ENCODE measurements around the gene NCK2. TPM values are rescaled to one million over a fixed set of nuclear protein-coding genes. Genes with fewer than 3 reads are reported as not detected.

NCK2 gene
- total RNA-seq, 1 experiment from 2014 or later: 49.2 TPM

DNA sequence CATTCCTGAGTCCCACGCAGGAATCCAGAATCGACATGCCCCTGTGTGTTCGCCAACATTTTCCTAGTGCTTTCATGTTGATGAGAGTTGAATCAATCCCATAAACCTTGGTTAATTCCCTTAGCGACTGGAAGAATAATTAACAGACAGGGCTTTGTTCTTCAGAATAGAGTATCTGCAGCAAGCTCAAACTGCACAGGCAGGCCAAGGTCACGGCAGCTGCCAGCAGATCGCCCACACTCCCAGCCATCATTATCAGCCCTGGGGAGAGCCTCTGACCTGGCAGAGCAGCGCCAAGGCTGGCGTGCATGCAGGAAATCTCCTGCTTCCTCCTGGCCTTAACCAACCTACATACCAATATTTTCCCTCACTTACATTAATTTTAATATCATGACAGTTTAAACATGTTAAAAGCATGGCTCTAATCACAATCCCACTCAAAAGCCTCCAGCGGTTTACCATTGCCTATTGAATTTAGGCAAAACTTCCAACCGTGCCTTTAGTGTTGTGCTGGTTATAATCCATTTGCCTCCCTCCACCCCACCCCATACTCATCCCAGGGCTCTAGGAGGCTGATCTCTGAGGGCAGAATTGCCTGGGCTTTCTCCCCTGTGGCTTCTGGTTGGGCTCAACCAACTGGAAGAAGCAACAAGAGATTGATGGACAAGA is 46.8 kb upstream of the NCK2 start:
- H3K36me3 Mint-ChIP-seq (ENCODE audit: insufficient read depth in 1 of 3, low read depth in 3 of 3): no peaks in the 10 kb centered on the region
- Histone ChIP-seq H4K91ac (ENCODE audit: insufficient read length, low read depth, low read length) (no peak overlapping the region), H2BK15ac (ENCODE audit: low read depth, low read length) (no peak overlapping the region), H2AK5ac (ENCODE audit: insufficient read length, low read length) (no peak overlapping the region), H2BK120ac (ENCODE audit: low read depth, low read length, poor library complexity, severe bottlenecking) (no peak overlapping the region), H4K5ac (ENCODE audit: insufficient read length, low read depth, low read length) (no peak overlapping the region), H2BK12ac (ENCODE audit: insufficient read length, low read depth, low read length) (no peak overlapping the region), H3K9ac (ENCODE audit: extremely low read depth, insufficient read length, low read length) (peak overlapping the region; percentile 15), H3K4me2 (ENCODE audit: insufficient read depth, insufficient read length, low read length) (no peak overlapping the region), H3K56ac (ENCODE audit: insufficient read length, low read depth, low read length) (no peak overlapping the region), H3K27ac (ENCODE audit: insufficient read length, low read depth, low read length) (no peak overlapping the region), H2BK20ac (ENCODE audit: low read depth, low read length, poor library complexity, severe bottlenecking) (no peak overlapping the region), H3K79me1 (ENCODE audit: insufficient read depth, low read depth, low read length, poor library complexity, severe bottlenecking) (no peaks in the 10 kb centered on the region), H3K18ac (ENCODE audit: insufficient read length, low read depth, low read length) (no peak overlapping the region), H2AFZ (ENCODE audit: low read length) (no peak overlapping the region), H4K20me1 (ENCODE audit: control insufficient read depth, insufficient read depth, insufficient read length) (no peaks in the 10 kb centered on the region), H3K23ac (ENCODE audit: insufficient read length, low read depth, low read length) (no peak overlapping the region), H2BK5ac (ENCODE audit: insufficient read length, low read length) (no peak overlapping the region), H3K27me3 (ENCODE audit: insufficient read depth, low read length) (no peaks in the 10 kb centered on the region), H4K8ac (replicated peaks; ENCODE audit: insufficient read length, low read depth, low read length) (no peak overlapping the region), H3K9me3 (ENCODE audit: control insufficient read depth, low read depth, low read length) (no peaks in the 10 kb centered on the region), H3T11ph (ENCODE audit: low read length) (no peak overlapping the region), H3K4me1 (ENCODE audit: insufficient read depth, low read length) (no peaks in the 10 kb centered on the region), H3K79me2 (ENCODE audit: insufficient read depth, low read length) (no peaks in the 10 kb centered on the region), H3K4ac (ENCODE audit: low read depth, low read length) (no peak overlapping the region), H3K14ac (ENCODE audit: insufficient read depth, low read length) (no peak overlapping the region), H3K23me2 (ENCODE audit: insufficient read length, low read depth, low read length, poor library complexity, severe bottlenecking) (no peaks in the 10 kb centered on the region)
- H3K4me3 Mint-ChIP-seq: no peak overlapping the region
- H3K27me3 Mint-ChIP-seq (ENCODE audit: low read depth): no peaks in the 10 kb centered on the region; the same call in none of the 2 replicates
- TF ChIP-seq, protein P1, sequence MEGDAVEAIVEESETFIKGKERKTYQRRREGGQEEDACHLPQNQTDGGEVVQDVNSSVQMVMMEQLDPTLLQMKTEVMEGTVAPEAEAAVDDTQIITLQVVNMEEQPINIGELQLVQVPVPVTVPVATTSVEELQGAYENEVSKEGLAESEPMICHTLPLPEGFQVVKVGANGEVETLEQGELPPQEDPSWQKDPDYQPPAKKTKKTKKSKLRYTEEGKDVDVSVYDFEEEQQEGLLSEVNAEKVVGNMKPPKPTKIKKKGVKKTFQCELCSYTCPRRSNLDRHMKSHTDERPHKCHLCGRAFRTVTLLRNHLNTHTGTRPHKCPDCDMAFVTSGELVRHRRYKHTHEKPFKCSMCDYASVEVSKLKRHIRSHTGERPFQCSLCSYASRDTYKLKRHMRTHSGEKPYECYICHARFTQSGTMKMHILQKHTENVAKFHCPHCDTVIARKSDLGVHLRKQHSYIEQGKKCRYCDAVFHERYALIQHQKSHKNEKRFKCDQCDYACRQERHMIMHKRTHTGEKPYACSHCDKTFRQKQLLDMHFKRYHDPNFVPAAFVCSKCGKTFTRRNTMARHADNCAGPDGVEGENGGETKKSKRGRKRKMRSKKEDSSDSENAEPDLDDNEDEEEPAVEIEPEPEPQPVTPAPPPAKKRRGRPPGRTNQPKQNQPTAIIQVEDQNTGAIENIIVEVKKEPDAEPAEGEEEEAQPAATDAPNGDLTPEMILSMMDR (conservative IDR thresholded peaks at IDR 0.05): no peak
- peaks cover 0 to 1% of the 10 kb centered on the region in 2 experiments; a peak in 2 of 5 replicates for H3K9me3 Mint-ChIP-seq
- no peak overlapping the region for H3K27ac Mint-ChIP-seq
- H3K4me1 Mint-ChIP-seq: peaks cover 0 to 8% of the 10 kb centered on the region in 2 experiments; a peak in 3 of 4 replicates
- DNase-seq: no peak
- WGBS (ENCODE audit: extremely low coverage, insufficient read length, low lambda C conversion rate): no CpG with 5 or more reads among the region's 10 CpGs
